DND-41 (cell line): ENCODE data around the gene KIF5A.

Experiments used
- CTCF ChIP-seq: IDR thresholded peaks from 2 replicates; pipeline ENCODE4 v1.5.1; 2012; ENCODE audit warnings: borderline replicate concordance, low read length, moderate library complexity, mild to moderate bottlenecking; ENCODE audit not compliant: poor library complexity, severe bottlenecking; ENCODE audit errors: extremely low read depth
- EZH2 ChIP-seq: IDR thresholded peaks from 3 replicates; pipeline ENCODE4 v1.6.1; 2012; ENCODE audit warnings: borderline replicate concordance, low read depth, mild to moderate bottlenecking, moderate library complexity, low read length, inconsistent platforms; ENCODE audit not compliant: severe bottlenecking

GRCh38 chr12:57602544-57602943, 52.7 kb downstream of the KIF5A start:
- no peak for TF ChIP-seq CTCF
- no peak for TF ChIP-seq EZH2
